Activated CD8-positive, alpha-beta memory T cell treated with anti-CD3 and anti-CD28 coated beads for 48 hours (primary cell): ENCODE results near the gene THSD4.

Experiments used
- DNase-seq, 3 experiments: peaks; one replicate each; pipeline ENCODE4 v3.0.0-alpha.2; 2020; ENCODE audit warnings: low read depth in 2 of 3, low spot score in 2 of 3

The THSD4 gene

DNA sequence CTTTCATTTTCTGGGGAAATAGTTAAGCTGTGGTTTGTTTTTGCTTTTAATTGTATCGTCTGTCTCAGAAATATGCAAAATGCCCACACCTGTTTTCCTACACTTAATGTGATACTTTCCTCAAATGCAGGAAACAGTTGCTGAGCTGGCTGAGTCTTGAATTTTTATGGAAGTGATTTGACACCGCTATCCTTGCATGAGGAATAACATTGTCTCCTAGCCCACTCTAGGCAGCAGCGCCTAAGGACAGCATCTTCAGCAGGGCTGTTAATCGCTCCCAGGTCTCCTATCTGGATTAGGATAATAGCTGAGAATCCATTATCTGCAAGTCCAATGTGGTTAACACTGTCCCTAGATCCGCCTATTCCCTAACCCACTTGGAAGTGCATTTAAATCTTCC is 562.5 kb downstream of the THSD4 start:
- no peak for DNase-seq

DNA sequence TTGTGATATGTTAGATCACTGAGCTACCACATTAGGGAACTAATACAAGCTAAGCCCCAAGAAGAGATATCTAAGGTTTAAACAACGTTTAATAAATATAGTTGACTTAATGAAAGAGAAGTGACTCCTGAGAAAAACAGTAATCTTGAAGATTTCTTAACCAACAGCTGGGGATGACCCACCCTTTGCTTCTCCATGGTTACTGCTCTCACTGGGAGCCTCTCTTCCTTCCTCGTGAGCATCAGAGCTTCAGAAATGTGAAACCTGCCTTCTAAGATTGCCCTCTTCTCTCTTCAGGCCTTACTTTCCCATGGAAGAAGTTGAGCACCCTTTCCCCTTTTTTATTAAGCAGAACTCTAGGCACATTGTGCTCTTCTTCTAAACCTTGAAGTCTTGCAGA is 562.9 kb downstream of the THSD4 start:
- no peak for DNase-seq

- no peak for DNase-seq
Observed at GRCh38 chr15:71678605-71679004, 563.3 kb downstream of the THSD4 start.

GRCh38 chr15:71679223-71679792 is 564.0 kb downstream of the THSD4 start:
- no peak for DNase-seq

- DNase-seq: no peak
Observed at GRCh38 chr15:71679793-71680353, 564.6 kb downstream of the THSD4 start.

GRCh38 chr15:71682001-71682400 is 566.7 kb downstream of the THSD4 start:
- DNase-seq: no peak

GRCh38 chr15:71683411-71684274 is 568.4 kb downstream of the THSD4 start:
- DNase-seq: no peak

DNA sequence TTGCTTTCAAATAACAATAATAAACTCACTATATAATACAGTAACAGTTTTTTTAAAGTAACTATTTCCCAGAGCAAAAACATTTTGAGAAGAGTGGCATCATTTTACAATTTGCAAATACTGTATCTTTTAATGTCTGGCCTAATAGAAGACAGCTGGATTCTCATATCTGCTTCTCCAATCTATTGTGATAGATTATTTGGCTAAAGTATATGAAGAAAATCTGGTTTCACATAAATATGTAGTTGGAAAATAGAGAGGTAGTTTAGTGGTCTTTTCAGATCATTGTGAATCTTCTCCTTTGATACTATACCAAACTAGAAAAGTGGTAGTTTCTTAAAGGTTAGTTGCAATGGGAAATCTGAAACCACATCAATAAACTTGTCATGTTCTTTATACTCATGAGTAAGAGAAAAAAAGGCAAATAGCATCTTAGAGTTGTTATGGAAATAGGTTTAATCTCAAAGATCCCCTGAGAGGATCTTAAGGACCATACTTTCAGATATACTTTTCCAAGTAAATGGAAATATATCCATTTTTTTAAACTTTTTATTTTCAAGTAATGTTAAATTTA is 570.2 kb downstream of the THSD4 start:
- no peak for DNase-seq

GRCh38 chr15:71686221-71687050 is 571.2 kb downstream of the THSD4 start:
- no peak for DNase-seq

DNA sequence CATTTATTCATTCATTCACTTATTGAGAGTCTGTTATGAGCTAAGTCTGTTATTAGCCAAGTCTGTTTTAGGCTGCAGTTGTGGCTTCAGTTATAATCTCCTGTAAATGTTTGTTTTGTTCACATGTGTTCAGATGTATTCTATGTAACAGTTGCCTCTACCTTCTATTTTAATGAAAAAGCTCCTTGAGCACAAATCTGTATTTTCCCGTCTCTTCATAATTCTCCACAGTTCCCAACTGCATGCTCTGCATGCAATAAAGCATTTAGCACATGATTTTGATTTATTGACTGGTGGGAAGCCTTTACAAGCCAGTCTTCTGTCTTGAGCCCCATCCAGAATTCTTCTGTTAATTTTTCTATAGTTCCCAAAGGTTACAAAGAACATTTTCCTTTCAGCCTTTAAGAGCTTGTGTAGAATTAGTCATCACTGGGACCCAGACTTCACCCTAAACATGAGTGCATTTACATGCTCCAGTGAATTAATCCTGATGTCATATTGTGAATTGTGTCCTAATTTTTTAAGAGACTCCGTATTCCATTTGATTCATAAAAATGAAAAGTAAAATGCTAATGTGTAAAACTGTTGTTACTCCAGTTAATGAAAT is 572.7 kb downstream of the THSD4 start:
- no peak for DNase-seq

DNA sequence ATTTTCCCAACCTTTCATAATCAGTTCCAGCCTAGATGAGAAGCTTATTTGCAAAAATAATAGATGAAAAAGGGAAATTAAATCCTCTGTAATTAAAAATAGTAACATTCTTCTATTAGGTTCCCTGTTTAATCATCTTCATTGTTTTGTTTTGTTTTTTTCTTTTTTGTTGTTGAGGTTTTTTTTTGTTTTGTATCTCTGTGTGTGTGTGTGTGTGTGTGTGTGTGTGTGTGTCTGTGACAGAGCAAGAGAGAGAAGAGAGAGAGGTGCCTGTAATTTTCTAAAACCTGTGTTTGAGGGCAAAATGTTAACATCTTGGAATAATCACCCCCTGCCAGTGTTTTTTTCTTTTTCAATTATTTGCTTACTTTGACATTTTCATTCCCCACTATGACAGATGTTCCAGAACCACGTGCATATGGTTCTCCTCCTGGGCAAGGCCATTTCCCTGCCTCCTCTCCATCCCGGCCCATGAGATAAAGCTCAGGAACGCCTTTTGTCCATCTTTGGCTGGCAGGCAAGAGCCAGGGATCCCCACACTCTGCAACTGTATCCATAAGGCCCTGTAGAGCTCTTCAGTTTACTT is 573.3 kb downstream of the THSD4 start:
- DNase-seq: no peak

DNA sequence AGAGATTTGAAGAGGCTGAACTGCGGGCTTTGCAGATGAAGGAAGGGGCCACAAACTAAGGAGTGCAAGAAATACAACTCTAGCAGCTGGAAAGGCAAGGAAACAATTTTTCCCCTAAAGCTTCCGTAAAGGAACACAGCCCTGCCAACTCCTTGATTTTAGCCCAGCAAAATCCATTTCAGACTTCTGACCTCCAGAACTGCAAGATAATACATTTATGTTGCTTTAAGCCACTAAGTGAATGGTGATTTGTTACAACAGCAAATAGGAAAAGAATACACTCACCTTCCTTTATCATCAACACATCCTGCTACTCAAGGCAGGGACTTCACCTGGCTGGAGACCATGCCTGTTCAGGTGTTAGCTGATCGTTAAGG is 575.8 kb downstream of the THSD4 start:
- no peak for DNase-seq

DNA sequence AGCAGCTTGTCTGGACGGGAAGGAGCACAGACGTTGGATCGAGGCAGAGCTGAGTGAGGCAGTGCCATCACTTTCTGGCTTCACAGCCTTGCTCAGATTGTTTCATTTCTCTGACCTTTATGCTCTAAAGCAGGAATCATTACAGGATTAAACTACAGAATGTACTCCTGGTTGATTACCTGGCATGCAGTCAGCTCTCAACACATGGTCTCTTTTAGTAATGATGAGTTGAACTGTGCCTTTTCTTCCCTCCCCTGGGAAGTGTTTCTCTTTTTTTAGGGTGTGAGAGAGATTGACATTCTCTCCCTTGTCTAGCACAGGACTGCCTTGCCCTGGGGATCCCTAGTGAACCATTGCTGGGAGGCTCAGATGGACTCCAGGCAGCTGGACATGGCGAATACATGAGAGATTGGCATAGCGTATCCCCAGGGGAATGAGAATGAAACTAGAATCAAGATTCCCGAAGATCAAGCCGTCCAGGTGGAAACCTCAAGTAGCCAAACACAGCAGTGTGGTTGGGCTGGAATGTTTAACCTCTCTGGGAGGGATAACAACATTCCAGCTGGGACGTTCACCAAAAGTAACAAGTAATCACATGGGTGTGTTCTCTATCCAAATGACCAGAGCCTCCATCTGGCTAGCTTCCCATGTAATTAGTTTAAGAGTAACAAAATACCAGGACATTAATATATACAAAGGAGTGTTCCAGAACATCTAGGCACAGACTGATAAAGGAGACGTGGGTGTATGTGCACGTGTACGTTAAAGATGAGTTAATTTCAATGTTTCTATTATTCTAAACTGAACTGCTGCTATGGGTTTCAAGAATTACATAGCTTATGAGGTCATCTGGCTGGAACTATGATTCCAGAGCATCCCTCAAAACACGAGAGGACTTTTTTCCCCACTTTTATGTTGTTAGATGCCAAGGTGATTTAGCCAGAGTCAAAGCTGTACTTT is 576.5 kb downstream of the THSD4 start:
- no peak for DNase-seq

GRCh38 chr15:71697236-71697635 is 582.0 kb downstream of the THSD4 start:
- no peak for DNase-seq

DNA sequence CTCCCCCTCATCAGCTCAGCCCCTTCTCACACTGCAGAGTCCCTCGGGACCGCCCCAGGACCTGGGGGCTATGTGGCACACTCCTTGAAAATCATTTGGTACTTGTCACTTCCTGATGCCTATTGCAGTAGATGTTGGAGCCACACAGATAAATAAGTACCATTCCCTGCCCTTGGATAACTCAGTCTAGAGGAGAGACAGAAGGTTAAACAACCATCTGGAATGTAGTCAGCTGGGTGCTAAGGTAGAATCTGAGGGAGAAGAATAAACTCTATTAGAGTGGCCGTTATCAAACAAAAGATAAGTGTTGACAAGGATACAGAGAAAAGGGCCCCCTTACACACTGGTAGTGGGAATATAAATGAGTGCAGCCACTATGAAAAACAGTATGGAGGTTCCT is 582.8 kb downstream of the THSD4 start:
- no peak for DNase-seq

- DNase-seq: no peak
Observed at GRCh38 chr15:71698742-71699141, 583.5 kb downstream of the THSD4 start.

GRCh38 chr15:71699977-71700376 is 584.7 kb downstream of the THSD4 start:
- no peak for DNase-seq

DNA sequence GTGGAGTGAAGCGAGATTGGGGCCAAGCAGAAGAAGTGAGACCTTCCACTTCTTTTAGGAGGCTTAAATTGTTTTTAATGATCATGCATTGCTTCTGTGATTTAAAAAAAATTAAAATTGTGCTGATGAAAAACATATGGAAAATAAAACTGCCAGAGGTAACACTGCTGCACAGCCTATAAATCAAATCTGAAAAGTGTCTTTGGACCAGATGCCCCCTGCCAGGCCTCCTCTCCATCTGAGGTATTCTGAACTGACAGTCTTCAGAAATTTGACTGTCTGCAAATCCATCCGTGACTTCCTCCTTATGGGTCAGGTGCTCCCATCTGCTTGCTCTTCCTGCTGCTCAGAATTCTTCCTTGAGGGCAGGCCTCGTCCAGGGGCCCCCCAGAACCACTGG is 586.5 kb downstream of the THSD4 start:
- DNase-seq: no peak

DNA sequence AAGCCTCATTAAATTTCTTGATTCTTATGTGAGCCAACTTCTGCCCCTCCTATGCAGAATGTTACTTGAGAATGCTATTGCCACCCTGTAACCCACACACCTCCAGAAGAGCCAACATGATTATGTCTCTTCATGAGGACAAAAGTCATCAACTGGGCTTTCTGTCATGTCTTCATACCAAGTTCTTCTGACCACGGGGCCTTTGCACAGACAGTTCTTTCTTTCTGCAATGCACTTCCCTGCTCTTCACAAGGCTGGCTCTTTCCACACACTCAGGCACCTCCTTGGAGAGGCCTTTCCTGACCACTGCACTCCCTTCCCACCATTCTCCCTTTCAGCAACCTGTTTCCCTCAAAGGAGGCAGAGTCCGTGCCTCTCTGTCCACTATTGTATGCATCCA is 587.2 kb downstream of the THSD4 start:
- DNase-seq: no peak
